Adipose tissue (tissue), 3 donors: ENCODE results near the gene FBXO30. TPM values are rescaled to one million over a fixed set of nuclear protein-coding genes. Genes with fewer than 3 reads are reported as not detected.
A peak's percentile ranks its signal among the peaks of the same experiment; 100 is the strongest.

Experiments
- H3K27ac ChIP-seq: one replicate; pipeline ENCODE4 v1.5.1; 2013; ENCODE audit warnings: low read depth, low read length
- WGBS, 3 donors: extraction: QIAGEN DNeasy Blood & Tissue Kit; methylation state at CpG; one replicate each; pipeline ENCODE4 v1.1.7; 2013; 5-methylcytosine and 5-hydroxymethylcytosine counted together
- polyA plus RNA-seq, 3 donors: library from polyadenylated mRNA; stranded (reverse); fragments of 200-250 nt; gene quantifications; one replicate each; pipeline ENCODE4 v1.2.3, GENCODE V29; 2013
- donor health status: healthy with polysubstance abuse.
- donor health status: Bipolar disorder and iron deficiency.
- donor health status: healthy.

The FBXO30 gene, protein sequence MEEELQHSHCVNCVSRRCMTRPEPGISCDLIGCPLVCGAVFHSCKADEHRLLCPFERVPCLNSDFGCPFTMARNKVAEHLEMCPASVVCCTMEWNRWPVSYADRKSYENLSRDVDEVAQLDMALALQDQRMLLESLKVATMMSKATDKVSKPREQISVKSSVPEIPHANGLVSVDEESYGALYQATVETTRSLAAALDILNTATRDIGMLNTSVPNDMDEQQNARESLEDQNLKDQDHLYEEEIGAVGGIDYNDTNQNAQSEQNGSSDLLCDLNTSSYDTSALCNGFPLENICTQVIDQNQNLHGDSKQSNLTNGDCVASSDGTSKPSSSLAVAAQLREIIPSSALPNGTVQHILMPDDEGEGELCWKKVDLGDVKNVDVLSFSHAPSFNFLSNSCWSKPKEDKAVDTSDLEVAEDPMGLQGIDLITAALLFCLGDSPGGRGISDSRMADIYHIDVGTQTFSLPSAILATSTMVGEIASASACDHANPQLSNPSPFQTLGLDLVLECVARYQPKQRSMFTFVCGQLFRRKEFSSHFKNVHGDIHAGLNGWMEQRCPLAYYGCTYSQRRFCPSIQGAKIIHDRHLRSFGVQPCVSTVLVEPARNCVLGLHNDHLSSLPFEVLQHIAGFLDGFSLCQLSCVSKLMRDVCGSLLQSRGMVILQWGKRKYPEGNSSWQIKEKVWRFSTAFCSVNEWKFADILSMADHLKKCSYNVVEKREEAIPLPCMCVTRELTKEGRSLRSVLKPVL
- 1 to 10 TPM; 1.3 to 3.4 (median 3.1) TPM for polyA plus RNA-seq

GRCh38 chr6:145814501-145815308, at the start of gene FBXO30:
FBXO30 (minus strand) TSS chr6:145814795; CDS start chr6:145806405, 8,390 bp downstream.
- peak within 1 kb of the TSS; percentile 78 for H3K27ac ChIP-seq
- WGBS, 3 donors: 0 to 1% (median 0%) methylated on average over 68 to 88 of the region's 88 CpGs

DNA sequence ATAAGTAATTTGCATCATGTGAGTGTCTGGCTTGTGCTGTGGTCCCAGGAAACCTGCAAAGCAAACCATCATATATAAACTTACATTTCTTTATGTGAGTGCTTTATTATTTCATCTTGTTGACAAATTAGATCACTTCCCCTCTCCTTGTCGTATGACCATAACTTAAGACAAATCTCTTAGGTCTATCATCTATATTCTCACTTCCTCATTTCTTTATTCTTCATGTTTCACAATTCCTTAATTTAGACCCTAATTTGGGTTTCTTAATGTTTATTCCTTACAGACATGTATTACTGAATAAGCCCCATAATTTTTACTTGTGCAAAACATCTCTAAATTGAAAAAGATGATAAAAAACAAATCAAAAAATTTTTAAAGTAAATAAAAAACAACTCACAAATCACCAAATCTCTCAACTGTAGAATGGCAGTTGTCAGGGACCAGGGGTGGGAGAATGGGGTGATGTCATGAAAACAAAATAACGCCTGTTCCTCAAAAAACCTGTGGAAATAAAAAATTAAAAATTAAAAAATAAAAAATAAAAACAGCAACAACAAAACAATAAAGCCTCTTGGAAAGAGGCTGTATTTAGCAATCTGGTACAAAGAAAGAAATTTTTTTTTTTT, 49.5 kb upstream of the FBXO30 start:
- 75 to 91% (median 80%) methylated on average over 2 of the region's 2 CpGs for WGBS, 3 donors
- no peak overlapping the region for H3K27ac ChIP-seq

- WGBS, 3 donors: 45 to 71% (median 60%) methylated on average over 1 of the region's 1 CpG
- H3K27ac ChIP-seq: no peak overlapping the region
Measured at GRCh38 chr6:145863366-145863765, 48.8 kb upstream of the FBXO30 start.

- WGBS, 3 donors: 97 to 100% (median 100%) methylated on average over 1 of the region's 1 CpG
- no peak overlapping the region for H3K27ac ChIP-seq
Measured at GRCh38 chr6:145860562-145860961, 46.0 kb upstream of the FBXO30 start.

GRCh38 chr6:145850671-145851070, 36.1 kb upstream of the FBXO30 start:
- no peak overlapping the region for H3K27ac ChIP-seq
- WGBS, 3 donors: 75 to 87% (median 87%) methylated on average over 2 of the region's 2 CpGs

DNA sequence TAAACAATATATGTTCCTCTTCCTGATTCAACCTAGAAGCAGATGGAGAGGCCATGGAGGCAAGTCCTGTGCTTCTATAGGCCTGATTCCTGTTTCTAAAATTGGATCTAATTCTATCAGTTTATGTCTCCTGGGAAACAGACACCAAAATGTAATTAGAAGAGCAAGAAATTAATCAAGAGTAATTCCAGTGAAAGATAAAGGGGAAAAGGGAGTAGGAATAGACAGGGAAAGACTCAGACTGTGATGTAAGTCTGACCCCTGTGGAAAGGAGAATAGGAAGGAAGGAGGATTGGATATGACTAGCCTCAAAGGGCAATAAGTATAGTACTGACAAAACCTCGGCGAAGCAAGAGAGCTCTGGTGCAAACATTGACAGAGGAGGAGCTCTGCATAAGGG, 33.9 kb upstream of the FBXO30 start:
- 56 to 83% (median 72%) methylated on average over 2 of the region's 2 CpGs for WGBS, 3 donors
- no peak overlapping the region for H3K27ac ChIP-seq

DNA sequence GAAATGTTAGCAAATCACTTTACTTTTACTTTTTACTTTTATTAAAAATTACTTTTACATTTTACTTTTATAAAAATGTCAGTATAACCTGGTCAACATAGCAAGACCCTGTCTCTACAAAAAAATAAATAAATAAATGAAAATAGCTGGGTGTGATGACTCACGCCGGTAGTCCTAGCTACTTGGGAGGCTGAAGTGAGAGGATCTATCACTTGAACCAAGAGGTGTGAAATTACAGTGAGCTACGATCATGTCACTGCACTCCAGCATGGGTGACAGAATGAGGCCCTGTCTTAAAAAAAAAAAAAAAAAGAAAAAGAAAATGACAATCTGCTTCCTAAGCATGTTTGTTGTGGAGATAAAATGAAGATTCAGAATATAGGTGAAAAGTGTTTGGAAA, 31.0 kb upstream of the FBXO30 start:
- no peak overlapping the region for H3K27ac ChIP-seq

DNA sequence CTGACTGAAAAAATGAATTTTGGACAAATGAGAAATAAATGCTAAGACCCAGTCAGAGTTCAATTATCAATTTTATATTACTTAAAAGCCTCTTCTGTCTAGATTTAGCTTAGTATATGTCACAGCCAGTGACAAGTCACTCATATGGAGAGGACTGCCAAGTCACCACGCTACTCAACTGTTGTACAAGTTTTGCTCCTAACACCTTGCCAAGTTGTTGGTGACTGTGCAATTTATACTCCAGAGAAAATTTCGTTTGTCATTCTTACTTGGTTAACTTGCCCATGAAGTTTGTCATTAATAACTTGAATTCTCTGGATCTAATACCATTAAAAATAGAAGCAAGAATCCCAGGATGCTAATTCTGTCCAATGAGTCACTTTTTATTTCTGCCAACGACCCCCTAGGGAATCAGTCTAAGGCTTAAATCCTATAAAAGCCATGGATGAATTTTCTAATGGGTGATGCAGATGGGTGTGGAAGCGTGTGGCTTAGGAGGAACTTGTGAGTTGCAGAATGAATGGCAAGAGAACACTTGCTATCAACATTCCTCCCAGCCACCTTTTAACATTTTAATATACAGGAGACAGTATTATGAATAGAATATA, 30.4 kb upstream of the FBXO30 start:
- H3K27ac ChIP-seq: no peak overlapping the region
- WGBS, 3 donors: 71 to 73% (median 73%) methylated on average over 4 of the region's 4 CpGs

More for the DNA sequence above, 31.0 kb upstream of the FBXO30 start:
- 91 to 94% (median 92%) methylated on average over 3 of the region's 3 CpGs for WGBS, 3 donors

DNA sequence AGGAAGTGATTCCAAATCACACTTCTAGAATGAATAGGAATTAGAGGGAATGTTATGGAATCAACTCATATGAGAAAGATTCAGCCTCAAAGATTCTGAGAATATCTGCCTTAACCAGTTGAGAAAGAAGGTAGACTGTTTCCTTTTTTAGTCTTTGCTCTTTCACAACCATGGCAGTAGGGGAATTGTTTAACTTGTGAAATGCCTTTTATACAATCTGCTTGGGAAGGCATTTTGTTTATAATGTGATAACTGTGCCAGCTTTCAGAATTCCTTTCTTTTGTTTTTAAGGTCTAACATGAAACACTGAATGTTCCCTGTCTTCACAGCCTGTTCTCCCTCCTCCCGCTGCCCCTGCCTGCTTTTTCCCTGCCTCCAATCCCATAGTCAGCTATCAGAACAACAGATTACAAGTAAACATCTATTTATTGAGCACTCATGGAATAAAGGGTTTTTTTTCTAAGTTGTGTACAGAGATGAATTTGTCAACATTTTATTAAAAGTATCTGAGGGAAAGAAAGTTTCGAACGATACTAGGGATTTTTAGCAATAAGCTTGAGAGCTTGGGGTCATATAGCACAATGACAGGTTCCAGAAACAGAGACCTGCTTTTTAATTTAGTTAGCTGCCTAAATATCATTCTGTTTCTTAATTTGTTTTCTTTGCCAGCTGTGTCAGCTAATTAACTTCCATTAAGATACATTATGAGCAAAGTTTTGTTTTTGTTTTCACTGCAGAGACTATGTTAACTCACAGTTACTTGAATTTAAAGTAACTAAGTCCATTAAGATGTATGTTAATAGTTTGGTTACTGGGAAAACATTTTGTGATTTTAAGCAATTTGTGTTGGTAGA, 28.3 kb upstream of the FBXO30 start:
- WGBS, 3 donors: 80 to 89% (median 86%) methylated on average over 3 of the region's 3 CpGs
- H3K27ac ChIP-seq: no peak overlapping the region

- WGBS, 3 donors: 89 to 95% (median 93%) methylated on average over 2 of the region's 2 CpGs
- no peak overlapping the region for H3K27ac ChIP-seq
Measured at GRCh38 chr6:145841668-145842067, 27.1 kb upstream of the FBXO30 start.

DNA sequence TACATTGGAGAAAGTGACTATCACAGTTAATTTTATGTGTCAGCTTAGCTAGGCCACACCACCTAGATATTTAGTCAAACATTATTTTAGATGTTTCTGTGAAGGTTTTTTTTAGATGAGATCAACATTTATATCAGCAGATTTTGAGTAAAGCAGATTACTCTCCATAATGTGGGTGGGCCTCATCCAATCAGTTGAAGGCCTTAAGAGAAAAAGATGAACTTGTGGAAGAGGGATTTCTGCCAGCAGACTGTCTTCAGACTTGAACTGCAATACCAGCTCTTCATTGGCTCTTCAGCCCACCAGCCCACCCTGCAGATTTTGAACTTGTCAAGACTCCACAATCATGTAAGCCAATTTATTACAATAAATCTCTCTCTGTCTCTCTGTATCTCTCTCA, 25.1 kb upstream of the FBXO30 start:
- no peak overlapping the region for H3K27ac ChIP-seq

GRCh38 chr6:145838305-145838704, 23.7 kb upstream of the FBXO30 start:
- H3K27ac ChIP-seq: no peak overlapping the region
- WGBS, 3 donors: 93 to 100% (median 95%) methylated on average over 1 of the region's 1 CpG

DNA sequence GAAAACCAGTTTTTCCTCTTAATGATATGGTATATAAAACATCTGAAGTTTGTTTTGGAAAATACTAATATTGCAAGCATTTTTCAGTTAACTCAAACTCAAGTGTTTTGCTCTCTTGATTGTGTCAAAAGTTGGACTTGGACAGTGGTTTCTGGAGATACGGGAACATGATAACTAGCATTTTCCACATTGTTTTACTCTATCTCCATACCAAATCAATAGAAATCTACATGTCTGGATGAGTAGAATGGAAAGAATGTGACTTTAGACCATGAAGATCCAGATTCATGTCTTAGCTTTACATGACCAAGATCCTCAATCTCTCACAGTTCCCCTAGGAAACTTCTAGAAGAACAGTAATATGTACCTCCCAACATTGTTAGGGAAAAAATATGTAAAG, 22.2 kb upstream of the FBXO30 start:
- WGBS, 3 donors: 94 to 98% (median 97%) methylated on average over 1 of the region's 1 CpG
- H3K27ac ChIP-seq: no peak overlapping the region

DNA sequence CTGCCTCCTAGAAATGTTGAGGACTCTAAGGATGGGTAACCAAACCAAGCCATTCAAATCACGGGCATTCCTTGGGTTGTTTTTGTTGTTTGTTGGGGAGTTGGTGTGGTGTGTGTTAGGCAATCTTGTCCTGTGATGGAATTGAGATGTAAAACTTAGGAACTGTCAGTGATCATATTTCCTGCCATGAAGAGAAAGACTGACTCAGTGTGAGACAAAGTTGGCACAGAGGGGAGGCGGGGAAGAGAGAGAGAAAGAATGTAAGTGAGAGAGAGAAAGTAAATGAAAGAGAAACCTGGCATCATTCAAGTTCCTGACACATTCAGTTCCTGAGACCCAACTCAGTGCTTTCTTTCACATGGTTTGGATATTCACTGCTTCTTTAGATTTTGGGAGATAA, 21.6 kb upstream of the FBXO30 start:
- no peak overlapping the region for H3K27ac ChIP-seq
- 80 to 87% (median 84%) methylated on average over 2 of the region's 2 CpGs for WGBS, 3 donors

DNA sequence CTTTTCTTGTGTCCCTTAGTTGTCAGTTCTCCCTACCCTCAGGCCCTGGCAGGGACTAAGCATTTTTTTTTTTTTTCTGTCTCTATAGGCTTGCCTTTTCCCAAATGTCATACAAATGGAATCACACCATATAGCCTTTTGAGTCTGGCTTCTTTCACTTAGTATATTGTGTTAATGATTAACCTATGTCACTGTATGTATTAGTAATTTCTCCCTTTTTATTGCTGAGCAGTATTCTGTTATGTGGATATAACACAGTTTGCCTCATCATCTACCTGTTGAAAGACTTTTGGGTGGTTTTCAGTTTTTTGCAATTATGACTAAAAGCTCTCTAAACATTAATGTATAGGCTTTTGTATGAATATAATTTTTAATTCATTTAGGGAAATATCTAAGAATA, 16.0 kb upstream of the FBXO30 start:
- no peak overlapping the region for H3K27ac ChIP-seq

GRCh38 chr6:145829950-145830349, 15.4 kb upstream of the FBXO30 start:
- no peak overlapping the region for H3K27ac ChIP-seq
- WGBS, 3 donors: 65 to 83% (median 74%) methylated on average over 2 of the region's 2 CpGs

- no peak overlapping the region for H3K27ac ChIP-seq
- 66 to 80% (median 69%) methylated on average over 2 of the region's 2 CpGs for WGBS, 3 donors
Measured at GRCh38 chr6:145829102-145829501, 14.5 kb upstream of the FBXO30 start.
